ENCODE measurements around the gene DAW1. TPM values are rescaled to one million over a fixed set of nuclear protein-coding genes. Genes with fewer than 3 reads are reported as not detected.

DAW1 gene
- total RNA-seq, 1 donor from 2014 or later: not detected

DNA sequence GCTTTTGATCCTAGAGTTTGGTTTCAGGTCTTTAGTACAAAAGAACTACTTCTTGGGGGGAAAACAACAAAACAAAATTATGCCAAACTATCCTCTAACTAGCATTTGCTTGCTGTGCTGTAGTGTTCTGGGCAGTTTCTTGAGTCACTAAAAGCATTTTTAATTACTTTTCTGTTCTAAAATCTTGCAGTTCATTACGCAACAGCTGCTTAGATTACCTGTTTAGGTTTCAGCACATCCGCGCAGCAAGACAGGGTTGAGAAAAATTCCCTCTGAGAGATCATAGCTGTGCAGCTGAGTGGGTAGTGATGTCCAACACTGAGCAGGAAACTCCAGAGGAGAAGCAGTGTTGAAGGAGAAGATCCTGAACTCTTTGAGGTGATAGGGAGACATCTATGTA, 9.0 kb downstream of the DAW1 start:
- no peaks in the 10 kb centered on the region for H3K4me1 ChIP-seq

DNA sequence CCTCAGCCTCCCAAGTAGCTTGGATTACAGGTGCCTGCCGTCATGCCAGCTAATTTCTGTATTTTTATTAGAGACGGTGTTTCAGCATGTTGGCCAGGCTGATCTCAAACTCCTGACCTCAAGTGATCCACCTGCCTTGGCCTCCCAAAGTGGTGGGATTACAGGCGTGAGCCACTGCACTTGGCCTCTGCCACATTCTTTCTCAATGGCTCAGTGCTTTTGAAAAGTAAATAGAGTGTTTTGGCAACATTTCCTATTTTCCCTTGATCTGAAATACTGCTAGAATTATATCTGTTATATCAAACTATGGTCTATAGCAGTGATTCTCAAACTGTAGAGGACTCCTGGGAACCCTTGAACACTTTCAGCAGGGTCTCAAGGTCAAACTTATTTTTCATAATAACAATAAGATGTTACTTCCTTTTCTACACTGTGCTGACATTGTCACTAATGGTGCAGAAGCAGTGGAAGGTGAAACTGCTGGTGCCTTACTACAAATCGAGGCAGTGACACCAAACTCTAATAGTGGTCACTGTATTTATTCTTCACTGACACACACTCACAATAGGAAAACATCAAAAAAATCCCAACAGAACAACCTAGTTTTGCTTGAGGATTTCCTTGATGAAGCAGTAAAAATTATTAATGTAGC, 10.6 kb downstream of the DAW1 start:
- Histone ChIP-seq H3K36me3 (no peaks in the 10 kb centered on the region), H3K27ac (no peak overlapping the region), H3K27me3 (no peaks in the 10 kb centered on the region), H3K4me3 (no peak overlapping the region), H3K9me3 (no peaks in the 10 kb centered on the region), H3K4me1 (no peaks in the 10 kb centered on the region)
- TF ChIP-seq POLR2AphosphoS5 (IDR thresholded peaks at IDR 0.05; ENCODE audit: insufficient read depth in 1 of 2, low read depth in 1 of 2): no peak
- no peak for TF ChIP-seq POLR2A (IDR thresholded peaks at IDR 0.05)
- TF ChIP-seq, protein P1, sequence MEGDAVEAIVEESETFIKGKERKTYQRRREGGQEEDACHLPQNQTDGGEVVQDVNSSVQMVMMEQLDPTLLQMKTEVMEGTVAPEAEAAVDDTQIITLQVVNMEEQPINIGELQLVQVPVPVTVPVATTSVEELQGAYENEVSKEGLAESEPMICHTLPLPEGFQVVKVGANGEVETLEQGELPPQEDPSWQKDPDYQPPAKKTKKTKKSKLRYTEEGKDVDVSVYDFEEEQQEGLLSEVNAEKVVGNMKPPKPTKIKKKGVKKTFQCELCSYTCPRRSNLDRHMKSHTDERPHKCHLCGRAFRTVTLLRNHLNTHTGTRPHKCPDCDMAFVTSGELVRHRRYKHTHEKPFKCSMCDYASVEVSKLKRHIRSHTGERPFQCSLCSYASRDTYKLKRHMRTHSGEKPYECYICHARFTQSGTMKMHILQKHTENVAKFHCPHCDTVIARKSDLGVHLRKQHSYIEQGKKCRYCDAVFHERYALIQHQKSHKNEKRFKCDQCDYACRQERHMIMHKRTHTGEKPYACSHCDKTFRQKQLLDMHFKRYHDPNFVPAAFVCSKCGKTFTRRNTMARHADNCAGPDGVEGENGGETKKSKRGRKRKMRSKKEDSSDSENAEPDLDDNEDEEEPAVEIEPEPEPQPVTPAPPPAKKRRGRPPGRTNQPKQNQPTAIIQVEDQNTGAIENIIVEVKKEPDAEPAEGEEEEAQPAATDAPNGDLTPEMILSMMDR (IDR thresholded peaks at IDR 0.05): no peak
- intact Hi-C loops (cut with DNase I): no loop called here
- no peak for DNase-seq (ENCODE audit: extremely low spot score in 2 of 2)

More for the DNA sequence above, 9.0 kb downstream of the DAW1 start:
- H3K36me3 ChIP-seq: no peaks in the 10 kb centered on the region
- intact Hi-C loops (cut with DNase I): no loop called here
- no peaks in the 10 kb centered on the region for H3K27me3 ChIP-seq
- no peak for DNase-seq (ENCODE audit: extremely low spot score in 2 of 2)
- no peaks in the 10 kb centered on the region for H3K9me3 ChIP-seq
- TF ChIP-seq POLR2AphosphoS5 (IDR thresholded peaks at IDR 0.05; ENCODE audit: insufficient read depth in 1 of 2, low read depth in 1 of 2): no peak
- no peak for TF ChIP-seq POLR2A (IDR thresholded peaks at IDR 0.05)
- TF ChIP-seq, protein P1 (IDR thresholded peaks at IDR 0.05): no peak
- no peak overlapping the region for H3K27ac ChIP-seq
- H3K4me3 ChIP-seq: no peak overlapping the region

DNA sequence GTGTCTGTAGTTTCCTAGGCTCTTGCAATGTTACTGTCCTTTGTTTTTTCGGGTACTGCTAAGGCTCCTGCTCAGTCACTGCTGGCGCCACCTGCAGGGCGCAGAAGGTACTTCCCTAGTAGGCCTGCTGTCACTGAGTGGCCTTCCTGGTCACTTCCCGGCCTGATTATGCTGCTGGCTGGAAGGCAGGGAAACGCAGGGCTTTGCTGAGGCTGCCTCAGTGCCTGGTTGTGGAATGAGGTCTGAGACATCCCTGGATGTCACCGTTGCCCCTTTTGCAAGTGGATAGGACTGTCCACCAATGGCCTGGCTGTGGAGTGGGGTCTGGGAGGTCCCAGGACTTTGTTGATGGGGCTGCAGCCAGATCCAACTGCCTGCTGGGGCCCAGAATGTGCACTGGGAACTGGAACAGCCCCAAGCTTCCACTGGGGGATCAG, 13.1 kb downstream of the DAW1 start:
- H3K27ac ChIP-seq: no peak overlapping the region
- TF ChIP-seq, protein P1 (IDR thresholded peaks at IDR 0.05): no peak
- TF ChIP-seq POLR2A (IDR thresholded peaks at IDR 0.05) (no peak), POLR2AphosphoS5 (IDR thresholded peaks at IDR 0.05; ENCODE audit: insufficient read depth in 1 of 2, low read depth in 1 of 2) (no peak)
- no peak overlapping the region for H3K4me3 ChIP-seq
- intact Hi-C loops (cut with DNase I): no loop called here
- H3K36me3 ChIP-seq: no peaks in the 10 kb centered on the region
- no peaks in the 10 kb centered on the region for H3K27me3 ChIP-seq
- no peak for DNase-seq (ENCODE audit: extremely low spot score in 2 of 2)
- H3K4me1 ChIP-seq: no peaks in the 10 kb centered on the region
- H3K9me3 ChIP-seq: no peaks in the 10 kb centered on the region

DNA sequence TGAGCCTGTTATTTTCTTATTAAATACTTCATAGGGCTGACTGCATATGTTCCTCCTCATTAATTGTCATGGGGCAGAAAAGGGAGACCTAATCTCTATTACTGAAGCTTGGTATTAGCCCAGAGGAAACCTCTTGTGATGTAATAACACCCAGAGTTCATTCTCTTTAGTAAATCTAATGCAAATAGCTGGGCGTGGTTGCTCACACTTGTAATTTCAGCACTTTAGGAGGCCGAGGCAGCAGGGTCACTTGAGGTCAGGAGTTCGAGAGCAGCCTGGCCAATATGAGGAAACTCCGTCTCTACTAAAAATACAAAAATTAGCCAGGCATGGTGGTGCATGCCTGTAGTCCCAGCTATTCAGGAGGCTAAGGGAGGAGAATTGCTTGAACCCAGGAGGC, 14.7 kb downstream of the DAW1 start:
- Histone ChIP-seq H3K27ac (no peak overlapping the region), H3K27me3 (no peaks in the 10 kb centered on the region), H3K4me3 (no peak overlapping the region), H3K36me3 (no peaks in the 10 kb centered on the region), H3K9me3 (no peaks in the 10 kb centered on the region), H3K4me1 (no peaks in the 10 kb centered on the region)
- intact Hi-C loops (cut with DNase I): no loop called here
- TF ChIP-seq, protein P1 (IDR thresholded peaks at IDR 0.05): no peak
- TF ChIP-seq POLR2AphosphoS5 (IDR thresholded peaks at IDR 0.05; ENCODE audit: insufficient read depth in 1 of 2, low read depth in 1 of 2): no peak
- no peak for TF ChIP-seq POLR2A (IDR thresholded peaks at IDR 0.05)
- DNase-seq (ENCODE audit: extremely low spot score in 2 of 2): no peak

DNA sequence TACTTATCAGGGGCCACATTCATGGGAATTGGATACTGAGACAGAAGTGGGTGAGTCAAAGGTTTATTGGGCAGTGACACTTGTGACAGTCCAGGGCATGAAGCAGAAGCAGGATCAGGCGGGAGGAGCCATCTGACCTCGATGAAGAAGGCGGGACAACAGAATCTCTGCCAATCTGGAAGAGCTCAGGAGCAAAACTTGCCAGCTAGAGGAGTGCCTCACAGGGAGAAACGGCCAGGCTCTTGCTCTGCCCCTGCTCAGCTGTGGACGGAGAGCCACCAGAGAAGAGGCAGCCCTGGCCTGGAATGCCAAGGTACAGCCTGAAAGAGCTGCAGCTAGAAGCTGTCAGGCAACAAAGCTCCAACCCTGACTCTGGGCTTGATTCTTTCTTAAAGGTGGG, 16.9 kb downstream of the DAW1 start:
- DNase-seq (ENCODE audit: extremely low spot score in 2 of 2): no peak
- Histone ChIP-seq H3K27ac (no peak overlapping the region), H3K9me3 (no peaks in the 10 kb centered on the region), H3K4me1 (no peaks in the 10 kb centered on the region), H3K36me3 (no peaks in the 10 kb centered on the region), H3K4me3 (no peak overlapping the region), H3K27me3 (no peaks in the 10 kb centered on the region)
- TF ChIP-seq, protein P1 (IDR thresholded peaks at IDR 0.05): no peak
- TF ChIP-seq POLR2A (IDR thresholded peaks at IDR 0.05) (no peak), POLR2AphosphoS5 (IDR thresholded peaks at IDR 0.05; ENCODE audit: insufficient read depth in 1 of 2, low read depth in 1 of 2) (no peak)
- intact Hi-C loops (cut with DNase I): no loop called here
